Activated T-cell treated with anti-CD3 and anti-CD28 coated beads, Interleukin-2, amount 50 U/mL, for 4 hours (primary cell): ENCODE measurements around the gene ZNF687. TPM values are rescaled to one million over a fixed set of nuclear protein-coding genes. Genes with fewer than 3 reads are reported as not detected.
A peak's percentile ranks its signal among the peaks of the same experiment; 100 is the strongest.

ENCODE experiments used
- ATAC-seq, 2 donors: fragments of 200-7000 bp; cut with Tn5 transposase; one replicate each; pipeline ENCODE4 v1.10.0; 2021
- DNase-seq: peaks from one replicate; pipeline ENCODE4 v3.0.0-alpha.2; 2020
- H3K27me3 Mint-ChIP-seq: one replicate; pipeline ENCODE4 v1.8.0; 2021; ENCODE audit warnings: low read depth, mixed read lengths
- H3K36me3 Mint-ChIP-seq: one replicate; pipeline ENCODE4 v1.8.0; 2022; ENCODE audit warnings: mixed read lengths; ENCODE audit not compliant: insufficient read depth
- H3K4me1 Mint-ChIP-seq: one replicate; pipeline ENCODE4 v1.8.0; 2021; ENCODE audit warnings: low read depth, mixed read lengths
- H3K4me3 Mint-ChIP-seq: one replicate; pipeline ENCODE4 v1.8.0; 2021; ENCODE audit warnings: mild to moderate bottlenecking, moderate library complexity, mixed read lengths
- H3K9me3 Mint-ChIP-seq: one replicate; pipeline ENCODE4 v1.8.0; 2021; ENCODE audit warnings: mixed read lengths
- total RNA-seq, 3 donors: library from RNA; stranded (reverse); gene quantifications; one replicate each; pipeline ENCODE4 v1.2.1, GENCODE V29; 2021

Gene ZNF687
- total RNA-seq, 3 donors from 2014 or later: 25.3 to 27.5 (median 25.9) TPM

DNA sequence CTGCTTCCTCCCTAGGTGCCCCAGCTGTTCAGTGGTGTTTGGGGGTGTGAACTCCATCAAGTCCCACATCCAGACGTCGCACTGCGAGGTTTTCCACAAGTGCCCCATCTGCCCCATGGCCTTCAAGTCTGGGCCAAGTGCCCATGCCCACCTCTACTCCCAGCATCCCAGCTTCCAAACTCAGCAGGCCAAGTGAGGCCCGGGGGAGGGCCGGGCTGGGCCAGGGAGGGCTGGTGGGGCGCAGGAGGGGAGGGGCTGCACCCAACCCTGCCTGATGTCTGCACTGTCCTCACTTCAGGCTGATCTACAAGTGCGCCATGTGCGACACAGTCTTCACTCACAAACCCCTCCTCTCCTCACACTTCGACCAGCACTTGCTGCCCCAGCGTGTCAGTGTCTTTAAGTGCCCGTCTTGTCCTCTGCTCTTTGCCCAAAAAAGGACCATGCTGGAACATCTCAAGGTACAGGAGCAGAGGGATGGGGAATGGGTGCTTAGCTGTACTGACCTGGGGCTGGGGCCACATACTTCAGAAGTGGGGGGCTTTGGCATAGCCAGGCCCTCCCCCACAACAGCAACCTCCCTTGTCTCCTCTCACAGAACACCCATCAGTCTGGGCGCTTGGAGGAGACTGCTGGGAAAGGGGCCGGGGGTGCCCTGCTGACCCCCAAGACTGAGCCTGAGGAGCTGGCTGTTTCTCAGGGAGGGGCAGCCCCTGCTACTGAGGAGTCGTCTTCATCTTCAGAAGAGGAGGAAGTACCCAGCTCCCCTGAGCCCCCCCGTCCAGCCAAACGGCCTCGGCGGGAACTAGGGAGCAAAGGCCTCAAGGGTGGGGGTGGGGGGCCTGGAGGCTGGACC, 7.2 kb downstream of the ZNF687 start:
- H3K4me3 Mint-ChIP-seq: peak overlapping the region; percentile 11
- no peak for ATAC-seq
- no peaks in the 10 kb centered on the region for H3K27me3 Mint-ChIP-seq
- no peak for DNase-seq
- peaks cover 16% of the 10 kb centered on the region for H3K4me1 Mint-ChIP-seq
- no peaks in the 10 kb centered on the region for H3K9me3 Mint-ChIP-seq
- peaks cover 33% of the 10 kb centered on the region for H3K36me3 Mint-ChIP-seq

DNA sequence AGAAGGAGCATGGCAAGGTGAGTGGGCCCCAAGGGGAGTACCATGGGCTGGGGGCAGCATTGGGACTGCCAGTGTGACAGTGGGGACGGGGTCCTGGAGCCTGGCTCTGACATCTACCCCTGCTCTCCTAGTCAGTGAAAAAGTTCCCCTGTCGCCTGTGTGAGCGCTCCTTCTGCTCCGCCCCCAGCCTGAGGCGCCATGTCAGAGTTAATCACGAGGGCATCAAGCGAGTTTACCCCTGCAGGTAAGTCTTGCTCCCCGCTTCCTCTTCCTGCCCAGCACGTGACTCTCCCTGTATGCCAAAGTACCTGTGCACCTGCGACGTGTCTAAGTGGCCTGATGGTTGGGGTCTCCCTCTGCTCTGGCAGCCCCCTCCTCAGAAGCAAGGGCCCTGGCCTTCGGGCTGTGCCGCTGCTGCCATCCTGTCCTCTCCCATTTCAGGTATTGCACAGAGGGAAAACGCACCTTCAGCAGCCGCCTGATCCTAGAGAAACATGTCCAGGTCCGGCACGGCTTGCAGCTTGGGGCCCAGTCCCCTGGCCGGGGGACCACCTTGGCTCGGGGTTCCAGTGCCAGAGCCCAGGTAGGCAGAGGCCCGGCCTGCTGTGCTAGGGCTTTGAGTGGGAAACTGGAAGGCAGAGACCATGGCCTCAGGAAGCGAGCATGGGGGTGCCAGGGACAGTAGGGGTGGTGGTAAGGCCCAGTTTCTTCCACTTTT, 8.1 kb downstream of the ZNF687 start:
- peaks cover 10% of the 10 kb centered on the region for H3K4me1 Mint-ChIP-seq
- no peak overlapping the region for H3K4me3 Mint-ChIP-seq
- DNase-seq (no peak), ATAC-seq (no peak)
- no peaks in the 10 kb centered on the region for H3K27me3 Mint-ChIP-seq
- no peaks in the 10 kb centered on the region for H3K9me3 Mint-ChIP-seq
- H3K36me3 Mint-ChIP-seq: peaks cover 34% of the 10 kb centered on the region

DNA sequence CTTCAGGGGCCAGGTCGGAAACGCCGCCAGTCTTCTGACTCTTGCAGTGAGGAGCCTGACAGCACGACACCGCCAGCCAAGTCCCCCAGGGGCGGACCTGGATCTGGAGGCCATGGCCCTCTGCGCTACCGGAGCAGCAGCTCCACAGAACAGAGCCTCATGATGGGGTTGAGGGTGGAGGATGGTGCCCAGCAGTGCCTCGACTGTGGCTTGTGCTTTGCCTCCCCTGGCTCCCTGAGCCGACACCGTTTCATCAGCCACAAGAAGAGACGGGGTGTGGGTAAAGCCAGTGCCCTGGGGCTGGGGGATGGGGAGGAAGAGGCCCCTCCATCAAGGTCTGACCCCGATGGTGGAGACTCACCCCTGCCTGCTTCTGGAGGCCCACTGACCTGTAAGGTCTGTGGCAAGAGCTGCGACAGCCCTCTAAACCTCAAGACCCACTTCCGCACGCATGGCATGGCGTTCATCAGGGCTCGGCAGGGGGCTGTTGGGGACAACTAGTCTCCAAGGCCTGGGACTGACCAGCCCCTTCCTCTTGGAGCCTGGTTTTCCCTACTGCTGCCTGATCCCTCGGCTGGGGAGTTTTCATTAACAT, 8.7 kb downstream of the ZNF687 start:
- H3K27me3 Mint-ChIP-seq: no peaks in the 10 kb centered on the region
- DNase-seq (no peak), ATAC-seq (no peak)
- H3K4me3 Mint-ChIP-seq: no peak overlapping the region
- no peaks in the 10 kb centered on the region for H3K9me3 Mint-ChIP-seq
- peaks cover 10% of the 10 kb centered on the region for H3K4me1 Mint-ChIP-seq
- H3K36me3 Mint-ChIP-seq: peaks cover 34% of the 10 kb centered on the region

DNA sequence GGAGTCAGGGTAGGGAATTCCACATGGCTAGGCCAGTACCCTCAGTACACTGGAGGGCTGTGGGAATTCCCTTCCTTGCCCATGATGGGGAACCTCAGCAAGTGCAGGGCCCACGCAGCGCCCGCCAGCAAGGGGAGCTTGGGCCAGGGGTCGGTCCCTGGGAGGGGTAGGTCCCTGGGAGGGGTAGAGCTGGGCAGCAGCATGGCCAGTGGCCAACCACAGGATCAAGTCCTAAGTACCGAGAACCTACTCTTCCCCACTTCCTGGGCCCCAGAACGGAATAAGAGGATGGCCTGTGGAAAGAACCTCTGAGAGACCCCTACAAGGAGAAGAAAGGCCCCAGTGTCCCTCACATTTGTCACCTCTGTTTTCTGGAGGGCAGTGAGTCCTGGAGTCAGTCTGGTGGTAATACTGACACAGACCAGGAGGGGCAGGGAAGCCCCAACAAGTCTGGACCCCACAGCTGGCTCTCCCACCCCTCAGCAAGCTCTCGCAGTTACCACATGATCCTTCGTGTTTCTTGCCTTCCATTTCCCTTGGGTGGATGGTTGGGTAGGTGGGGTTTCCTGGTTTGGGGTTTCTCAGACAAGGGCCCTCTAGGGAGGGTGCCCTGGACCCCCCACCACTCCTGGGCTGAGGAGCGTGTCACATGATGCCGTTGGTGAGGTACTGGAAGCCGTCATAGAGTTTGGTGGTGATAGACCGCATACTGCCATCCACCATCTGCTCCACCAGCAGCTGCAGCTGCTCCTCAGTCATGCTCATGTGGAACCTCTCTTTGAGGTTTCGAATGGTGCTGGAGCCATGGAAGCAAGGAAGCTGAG, 10.3 kb downstream of the ZNF687 start:
- no peak for ATAC-seq
- Mint-ChIP-seq H3K36me3 (peaks cover 29% of the 10 kb centered on the region), H3K4me1 (peaks cover 10% of the 10 kb centered on the region), H3K4me3 (no peak overlapping the region), H3K9me3 (no peaks in the 10 kb centered on the region), H3K27me3 (no peaks in the 10 kb centered on the region)
- DNase-seq: no peak

DNA sequence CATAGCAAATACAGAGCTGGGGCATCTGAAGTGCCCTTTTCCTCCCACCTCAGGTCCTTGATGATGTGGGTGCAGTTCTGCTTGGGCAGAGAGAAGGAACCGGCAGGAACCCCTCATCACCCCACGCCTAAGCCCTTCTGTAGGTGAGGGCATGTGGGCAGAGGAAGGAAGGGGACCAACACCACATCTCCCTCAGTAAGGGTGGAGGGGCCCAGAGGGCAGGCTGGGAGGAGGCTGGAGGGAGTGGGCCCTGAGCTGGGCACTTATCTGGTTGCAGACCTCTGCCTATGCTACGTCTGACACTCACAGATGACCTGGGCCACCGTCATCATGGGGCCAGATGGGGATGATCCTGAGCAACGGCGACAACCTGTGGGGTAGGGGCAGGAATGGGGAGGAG, 11.0 kb downstream of the ZNF687 start:
- H3K36me3 Mint-ChIP-seq: peaks cover 30% of the 10 kb centered on the region
- ATAC-seq: peak; percentile 9 to 11

DNA sequence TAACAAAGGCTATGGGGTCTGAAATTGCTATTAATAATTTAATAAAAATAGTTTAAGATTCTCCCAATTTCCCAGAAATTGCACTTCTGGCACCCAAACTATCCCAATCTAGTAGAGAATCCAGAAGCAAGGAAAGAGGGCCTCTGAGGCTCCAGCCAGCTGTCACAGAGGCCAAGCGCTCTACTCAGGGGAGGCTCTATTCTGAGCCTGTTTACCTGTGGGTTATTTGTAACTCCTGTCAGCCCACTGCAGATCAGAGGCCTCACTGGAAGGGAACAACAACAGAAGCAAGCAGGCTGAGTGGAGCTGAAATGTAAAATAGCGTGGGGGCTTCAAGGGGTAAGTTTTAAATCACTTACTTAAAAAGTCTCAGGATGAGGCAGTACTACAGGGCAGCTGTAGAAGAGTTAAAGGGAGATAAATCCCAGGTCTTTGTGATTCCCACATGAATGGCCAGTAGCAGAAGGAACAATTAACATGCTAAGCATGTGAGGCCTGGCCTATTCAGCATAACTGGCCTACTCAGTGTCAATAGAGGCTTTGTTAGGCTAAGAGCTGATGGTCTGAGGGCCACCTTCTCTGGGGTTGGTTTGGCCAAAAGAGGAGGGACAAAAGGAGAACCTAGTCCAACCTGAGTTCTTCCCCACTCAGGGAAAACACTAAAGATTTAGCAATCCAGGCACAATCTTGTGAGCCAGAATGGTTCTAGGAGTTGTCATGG, 12.8 kb downstream of the ZNF687 start:
- H3K9me3 Mint-ChIP-seq: no peaks in the 10 kb centered on the region
- H3K4me3 Mint-ChIP-seq: no peak overlapping the region
- no peak for DNase-seq
- no peaks in the 10 kb centered on the region for H3K27me3 Mint-ChIP-seq
- peaks cover 36% of the 10 kb centered on the region for H3K36me3 Mint-ChIP-seq
- H3K4me1 Mint-ChIP-seq: no peaks in the 10 kb centered on the region
- ATAC-seq: no peak

More for the DNA sequence above, 11.0 kb downstream of the ZNF687 start:
- Mint-ChIP-seq H3K9me3 (no peaks in the 10 kb centered on the region), H3K27me3 (no peaks in the 10 kb centered on the region), H3K4me1 (peaks cover 10% of the 10 kb centered on the region), H3K4me3 (no peak overlapping the region)
- DNase-seq: no peak

DNA sequence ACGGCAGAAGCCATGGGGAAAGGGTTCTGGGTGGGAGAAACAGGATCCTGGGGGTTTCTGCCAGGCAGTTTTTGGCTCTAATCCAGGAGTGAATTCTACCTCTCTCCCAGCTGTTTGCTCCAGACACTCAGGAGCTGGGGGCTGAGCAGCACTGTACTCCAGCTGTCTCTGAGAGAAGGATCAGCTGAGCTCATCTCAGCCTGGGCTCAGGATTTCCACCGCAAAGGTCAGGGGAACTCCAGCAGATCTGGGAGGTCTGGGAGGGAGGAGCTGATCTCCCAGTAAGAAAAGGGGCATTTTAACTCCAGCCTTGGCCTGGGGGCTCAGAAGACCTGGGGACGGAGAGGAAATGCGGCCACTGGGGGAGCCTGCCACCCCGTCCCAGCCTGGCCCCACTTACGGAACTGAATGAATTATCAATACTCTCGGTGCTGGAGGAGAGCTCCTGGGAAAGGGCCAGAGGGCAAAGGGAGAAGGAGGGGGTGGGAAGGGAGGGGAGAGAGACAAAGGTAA, 27.8 kb downstream of the ZNF687 start:
- H3K27me3 Mint-ChIP-seq: no peaks in the 10 kb centered on the region
- H3K36me3 Mint-ChIP-seq: peaks cover 48% of the 10 kb centered on the region
- no peak for ATAC-seq
- H3K9me3 Mint-ChIP-seq: no peaks in the 10 kb centered on the region
- DNase-seq: no peak
- H3K4me3 Mint-ChIP-seq: no peak overlapping the region
- peaks cover 39% of the 10 kb centered on the region for H3K4me1 Mint-ChIP-seq

DNA sequence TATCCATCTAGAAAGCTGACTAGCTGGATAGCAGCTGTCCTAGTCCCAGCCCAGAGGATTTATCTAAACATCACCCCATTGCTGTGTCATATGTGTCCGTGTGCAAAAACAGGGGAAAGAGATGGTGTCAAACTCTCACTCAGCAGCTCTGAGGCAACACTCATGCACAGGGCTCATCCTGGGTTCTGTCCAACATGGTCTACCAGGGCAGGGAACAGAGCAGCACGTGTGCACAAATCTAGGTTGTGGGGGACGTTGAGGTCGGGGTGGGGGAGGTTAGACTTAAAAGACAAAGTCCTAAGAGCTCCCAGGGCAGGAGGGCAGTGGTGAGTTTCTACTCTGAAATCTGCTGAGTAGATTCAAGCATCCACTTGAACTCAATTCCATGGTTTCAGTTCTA, 28.9 kb downstream of the ZNF687 start:
- DNase-seq: no peak
- H3K4me3 Mint-ChIP-seq: no peak overlapping the region
- no peaks in the 10 kb centered on the region for H3K9me3 Mint-ChIP-seq
- H3K4me1 Mint-ChIP-seq: peaks cover 43% of the 10 kb centered on the region
- no peaks in the 10 kb centered on the region for H3K27me3 Mint-ChIP-seq
- ATAC-seq: no peak
- H3K36me3 Mint-ChIP-seq: peaks cover 46% of the 10 kb centered on the region

DNA sequence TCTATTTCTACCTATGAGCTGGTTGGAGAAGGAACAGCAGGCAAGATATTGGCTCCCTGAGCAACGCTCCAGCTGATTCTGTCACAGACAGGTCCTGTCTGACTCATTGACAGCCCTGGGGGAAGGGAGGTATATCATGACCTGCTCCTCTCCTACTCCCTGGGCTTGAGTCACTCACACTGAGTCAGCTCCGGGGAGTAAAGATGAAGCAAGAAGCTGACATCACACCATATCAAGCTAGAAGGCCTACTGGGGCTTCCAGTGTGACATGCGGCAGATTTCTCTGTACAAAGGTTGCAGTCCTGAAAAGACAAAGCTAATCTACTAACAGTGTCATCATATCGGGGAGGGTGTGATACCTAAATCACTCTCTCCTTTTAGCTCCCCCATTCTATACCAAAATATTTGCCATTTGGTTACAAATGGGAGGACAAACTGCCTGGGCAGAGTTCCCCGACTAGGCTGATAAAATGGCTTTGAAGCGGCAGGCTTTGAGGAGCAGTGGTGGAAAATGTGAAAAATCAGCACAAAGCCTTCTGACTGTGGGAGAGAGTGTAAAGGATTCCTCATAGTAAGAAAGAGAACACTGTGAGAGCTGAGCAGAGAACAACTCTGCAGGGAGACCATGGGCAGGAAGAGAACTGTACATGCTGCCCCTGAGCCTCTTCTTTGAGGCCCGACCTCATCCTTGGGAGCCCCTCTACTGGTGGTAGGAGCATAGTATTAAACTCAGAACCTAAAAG, 29.7 kb downstream of the ZNF687 start:
- H3K36me3 Mint-ChIP-seq: peaks cover 46% of the 10 kb centered on the region
- H3K27me3 Mint-ChIP-seq: no peaks in the 10 kb centered on the region
- H3K9me3 Mint-ChIP-seq: no peaks in the 10 kb centered on the region
- peaks cover 43% of the 10 kb centered on the region for H3K4me1 Mint-ChIP-seq
- peak overlapping the region; percentile 60 for H3K4me3 Mint-ChIP-seq
- DNase-seq: peak; percentile 78
- peak; percentile 99 to 100 for ATAC-seq

DNA sequence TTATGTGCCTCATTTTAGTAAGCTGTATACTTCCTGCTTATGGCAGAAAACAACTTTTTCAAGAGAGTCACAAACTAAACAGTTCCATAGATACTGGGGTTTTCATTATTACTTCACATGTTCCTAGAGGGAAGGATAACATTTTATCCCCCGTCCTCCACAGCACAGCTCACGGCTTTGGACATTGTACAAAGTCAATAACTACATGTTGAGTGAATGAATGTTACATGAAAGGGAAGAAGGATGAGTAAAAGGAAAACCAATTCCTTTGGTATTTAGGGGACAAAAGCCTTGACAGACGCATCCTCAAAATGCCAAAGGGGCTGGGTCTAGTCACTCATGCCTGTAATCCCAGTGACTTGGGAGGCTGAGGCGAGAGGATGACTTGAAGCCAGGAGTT, 30.3 kb downstream of the ZNF687 start:
- H3K27me3 Mint-ChIP-seq: no peaks in the 10 kb centered on the region
- ATAC-seq (no peak), DNase-seq (no peak)
- no peaks in the 10 kb centered on the region for H3K9me3 Mint-ChIP-seq
- H3K4me3 Mint-ChIP-seq: peak overlapping the region; percentile 60
- peaks cover 41% of the 10 kb centered on the region for H3K36me3 Mint-ChIP-seq
- H3K4me1 Mint-ChIP-seq: peaks cover 43% of the 10 kb centered on the region

DNA sequence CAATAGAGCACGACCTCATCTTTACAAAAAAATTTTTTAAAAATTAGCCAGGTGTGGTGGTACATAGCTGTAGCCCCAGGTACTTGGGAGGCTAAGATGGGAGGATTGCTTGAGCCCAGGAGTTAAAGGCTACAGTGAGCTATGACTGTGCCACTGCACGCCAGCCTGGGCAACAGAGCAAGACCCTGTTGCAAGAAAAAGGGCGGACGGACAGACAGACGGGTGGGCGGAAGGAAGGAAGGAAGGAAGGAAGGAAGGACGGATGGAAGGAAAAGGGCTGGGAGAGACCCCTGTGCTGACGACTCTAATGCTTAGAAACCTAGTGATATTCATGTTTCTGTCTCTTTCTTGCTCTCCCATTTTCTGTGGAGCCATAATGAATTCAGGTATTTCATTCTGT, 30.7 kb downstream of the ZNF687 start:
- Mint-ChIP-seq H3K4me1 (peaks cover 46% of the 10 kb centered on the region), H3K9me3 (no peaks in the 10 kb centered on the region), H3K27me3 (no peaks in the 10 kb centered on the region), H3K36me3 (peaks cover 40% of the 10 kb centered on the region), H3K4me3 (no peak overlapping the region)
- DNase-seq: no peak
- ATAC-seq: no peak

DNA sequence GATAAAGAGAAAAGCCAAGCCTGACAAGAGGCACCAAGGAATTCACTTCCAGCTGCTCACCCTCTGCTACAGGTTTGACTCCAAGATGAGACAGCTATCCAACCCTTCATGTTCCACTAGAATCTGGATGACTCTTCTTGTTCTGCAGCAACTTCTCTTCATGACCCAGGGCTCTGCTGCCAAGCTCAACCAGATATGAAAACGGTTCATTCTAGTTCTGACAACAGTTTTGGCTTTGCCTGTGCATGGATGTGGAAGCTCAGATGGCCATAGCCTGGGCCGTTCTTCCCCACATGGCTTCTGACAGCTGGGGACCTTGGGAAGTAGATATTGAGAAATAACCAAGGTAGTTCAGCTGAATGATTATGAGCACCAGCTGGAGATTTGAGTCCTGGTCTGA, 31.4 kb downstream of the ZNF687 start:
- Mint-ChIP-seq H3K27me3 (no peaks in the 10 kb centered on the region), H3K4me3 (no peak overlapping the region), H3K4me1 (peaks cover 46% of the 10 kb centered on the region), H3K9me3 (no peaks in the 10 kb centered on the region), H3K36me3 (peaks cover 34% of the 10 kb centered on the region)
- DNase-seq (no peak), ATAC-seq (no peak)
